Panc1 (cell line): Measurements from ENCODE around the gene KCNMA1. TPM values are rescaled to one million over a fixed set of nuclear protein-coding genes. Genes with fewer than 3 reads are reported as not detected.

Source experiments
- ATAC-seq: fragments of 200-7000 bp; cut with Tn5 transposase; 2 replicates; pipeline ENCODE4 v1.9.1; 2020; ENCODE audit warnings: mild to moderate bottlenecking, moderate library complexity
- BruUV-seq: library from RNA; stranded (reverse); fragments of 400-500 nt; replicated peaks from 2 replicates; lab custom pipeline; 2021; lab: Mats Ljungman, UMichigan
- CTCF ChIA-PET: fragments of 300-600 bp; sonication (Branson Sonifier 250); formaldehyde crosslinking; loops from one replicate; lab custom pipeline; 2022; ENCODE audit warnings: antibody characterized with exemption; lab: Charles Lee
- POLR2A ChIA-PET: fragments of 300-600 bp; sonication (Branson Sonifier 250); formaldehyde crosslinking; loops from one replicate; lab custom pipeline; 2022; ENCODE audit warnings: antibody characterized with exemption; lab: Charles Lee
- DNase-seq: peaks from one replicate; pipeline ENCODE4 v3.0.0-alpha.2; 2010; ENCODE audit warnings: low read depth, low spot score
- H3K27ac ChIP-seq: 2 replicates; pipeline ENCODE4 v1.5.1; 2011; ENCODE audit warnings: mild to moderate bottlenecking, low read length, inconsistent platforms
- H3K27me3 ChIP-seq: fragments of 200-500 bp; sonication (Bioruptor generic); 2 replicates; pipeline ENCODE4 v1.6.0; 2014; ENCODE audit warnings: low read length, inconsistent platforms; ENCODE audit not compliant: control insufficient read depth, insufficient read depth
- H3K36me3 ChIP-seq: fragments of 200-500 bp; sonication (Bioruptor generic); 2 replicates; pipeline ENCODE4 v1.5.1; 2014; ENCODE audit warnings: inconsistent platforms, mild to moderate bottlenecking, low read length, moderate library complexity; ENCODE audit not compliant: control insufficient read depth, insufficient read depth
- H3K4me1 ChIP-seq: 2 replicates; pipeline ENCODE4 v1.5.1; 2011; ENCODE audit warnings: inconsistent platforms, mild to moderate bottlenecking, low read length, moderate library complexity; ENCODE audit not compliant: control insufficient read depth, insufficient read depth
- H3K4me3 ChIP-seq, 2 experiments: 2 replicates each; pipeline ENCODE4 v1.5.1; 2011 to 2012; ENCODE audit warnings: low read depth in 2 of 2, low read length in 2 of 2, mild to moderate bottlenecking in 2 of 2, inconsistent platforms in 1 of 2, moderate library complexity in 1 of 2
- H3K9me3 ChIP-seq: fragments of 200-500 bp; sonication (Bioruptor generic); 2 replicates; pipeline ENCODE4 v1.5.1; 2014; ENCODE audit warnings: low read depth, mild to moderate bottlenecking, inconsistent platforms, low read length, moderate library complexity; ENCODE audit not compliant: control insufficient read depth, insufficient read depth
- POLR2AphosphoS5 ChIP-seq: IDR thresholded peaks from 2 replicates; pipeline ENCODE4 v1.6.1; 2012; ENCODE audit warnings: mild to moderate bottlenecking, low read depth, low read length, moderate library complexity
- SIN3A ChIP-seq: IDR thresholded peaks from 2 replicates; pipeline ENCODE4 v1.6.1; 2012; ENCODE audit warnings: low read depth, mild to moderate bottlenecking, low read length, moderate library complexity, borderline replicate concordance; ENCODE audit not compliant: insufficient read depth
- TCF7L2 ChIP-seq: IDR thresholded peaks from 2 replicates; pipeline ENCODE4 v1.6.1; 2011; ENCODE audit warnings: mild to moderate bottlenecking, low read depth, low read length, inconsistent platforms
- in situ Hi-C: cut with HindIII; loops from 2 replicates; pipeline ENCODE4 v1.10.0; 2016; ENCODE audit warnings: low sequenced_read_pairs, low pct_unique_long_range_greater_than_20kb
- intact Hi-C: fragments of 100-400 bp; cut with micrococcal nuclease; formaldehyde crosslinking; loops from one replicate; pipeline ENCODE4 v1.10.0; 2022; ENCODE audit not compliant: unreplicated experiment
- total RNA-seq: library from RNA; stranded (reverse); gene quantifications from one replicate; pipeline ENCODE4 v1.2.1, GENCODE V29; 2021; ENCODE audit not compliant: unreplicated experiment
- TF ChIP-seq, protein P1 (sequence below): fragments of 450-650 bp; IDR thresholded peaks from 2 replicates; pipeline ENCODE4 v1.5.1; 2017; ENCODE audit warnings: mild to moderate bottlenecking
- TF ChIP-seq, protein P2 (sequence below), 2 experiments: IDR thresholded peaks; 2 replicates each; pipeline ENCODE4 v1.6.1; 2011 to 2012; ENCODE audit warnings: low read depth in 2 of 2, control low read depth in 1 of 2, low read length in 1 of 2, mild to moderate bottlenecking in 1 of 2, moderate library complexity in 1 of 2; ENCODE audit not compliant: insufficient read depth in 1 of 2

The KCNMA1 gene
- total RNA-seq, 1 experiment from 2014 or later, result 91.9 TPM

DNA sequence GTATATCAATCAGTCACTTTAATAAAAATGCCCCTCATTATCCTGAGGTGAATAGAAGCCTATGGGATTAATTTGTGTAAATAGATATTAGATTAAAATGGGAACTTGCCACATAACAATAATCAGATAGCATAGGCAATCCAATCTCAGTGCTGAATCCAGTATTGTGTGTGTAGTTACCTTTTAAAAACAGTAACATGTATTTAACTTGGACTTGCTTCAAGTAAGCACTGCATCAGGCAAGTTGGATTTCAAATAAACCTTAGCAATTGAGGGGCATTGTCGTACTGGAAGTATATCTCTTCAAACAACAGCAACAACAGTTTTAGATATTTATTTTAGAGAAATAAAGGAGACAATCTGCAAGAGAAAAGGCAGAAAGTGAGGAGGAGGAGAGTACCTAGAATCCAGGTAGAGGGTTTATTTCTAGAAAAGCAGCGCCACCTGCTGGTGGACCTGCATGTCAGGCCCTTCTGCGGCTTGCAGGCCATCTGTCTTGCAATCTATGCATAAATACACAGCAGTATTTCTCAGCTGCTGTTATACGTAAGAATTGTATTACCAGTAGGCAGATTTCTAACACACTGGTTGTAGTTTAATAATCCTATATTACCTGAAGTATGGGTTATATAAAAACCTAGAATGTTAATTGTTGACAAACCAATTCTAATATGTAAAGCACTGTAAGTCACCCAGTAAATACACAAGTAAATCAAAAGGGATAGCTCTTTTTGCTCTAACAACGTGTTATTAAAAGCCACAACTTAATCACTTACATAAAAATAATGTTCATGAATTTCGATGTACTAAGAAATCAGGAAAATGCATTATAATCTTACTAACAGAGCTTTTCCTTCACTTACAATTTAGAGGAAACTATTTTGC, 652.8 kb downstream of the KCNMA1 start:
- Histone ChIP-seq H3K27me3 (no peaks in the 10 kb centered on the region), H3K27ac (no peak overlapping the region), H3K4me3 (no peak overlapping the region), H3K4me1 (no peaks in the 10 kb centered on the region), H3K9me3 (no peaks in the 10 kb centered on the region), H3K36me3 (no peaks in the 10 kb centered on the region)
- in situ Hi-C loops (no loop called here), intact Hi-C loops (loop anchor here (5.0 kb wide), 2 partner anchors 438 to 1582 kb away; partner anchors contain the start of gene ZNF503)
- ChIA-PET CTCF (interaction anchor here (0.6 kb wide), 1 partner anchor 21 kb away, joined by 4 read pairs; no protein-coding TSS in a partner anchor), POLR2A (no interaction called here)
- BruUV-seq, result no TSS peak
- TF ChIP-seq SIN3A, result no peak
- TF ChIP-seq, protein P1, sequence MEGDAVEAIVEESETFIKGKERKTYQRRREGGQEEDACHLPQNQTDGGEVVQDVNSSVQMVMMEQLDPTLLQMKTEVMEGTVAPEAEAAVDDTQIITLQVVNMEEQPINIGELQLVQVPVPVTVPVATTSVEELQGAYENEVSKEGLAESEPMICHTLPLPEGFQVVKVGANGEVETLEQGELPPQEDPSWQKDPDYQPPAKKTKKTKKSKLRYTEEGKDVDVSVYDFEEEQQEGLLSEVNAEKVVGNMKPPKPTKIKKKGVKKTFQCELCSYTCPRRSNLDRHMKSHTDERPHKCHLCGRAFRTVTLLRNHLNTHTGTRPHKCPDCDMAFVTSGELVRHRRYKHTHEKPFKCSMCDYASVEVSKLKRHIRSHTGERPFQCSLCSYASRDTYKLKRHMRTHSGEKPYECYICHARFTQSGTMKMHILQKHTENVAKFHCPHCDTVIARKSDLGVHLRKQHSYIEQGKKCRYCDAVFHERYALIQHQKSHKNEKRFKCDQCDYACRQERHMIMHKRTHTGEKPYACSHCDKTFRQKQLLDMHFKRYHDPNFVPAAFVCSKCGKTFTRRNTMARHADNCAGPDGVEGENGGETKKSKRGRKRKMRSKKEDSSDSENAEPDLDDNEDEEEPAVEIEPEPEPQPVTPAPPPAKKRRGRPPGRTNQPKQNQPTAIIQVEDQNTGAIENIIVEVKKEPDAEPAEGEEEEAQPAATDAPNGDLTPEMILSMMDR, result peak; percentile 98
- peak; percentile 61 for DNase-seq
- peak; percentile 97 for ATAC-seq

DNA sequence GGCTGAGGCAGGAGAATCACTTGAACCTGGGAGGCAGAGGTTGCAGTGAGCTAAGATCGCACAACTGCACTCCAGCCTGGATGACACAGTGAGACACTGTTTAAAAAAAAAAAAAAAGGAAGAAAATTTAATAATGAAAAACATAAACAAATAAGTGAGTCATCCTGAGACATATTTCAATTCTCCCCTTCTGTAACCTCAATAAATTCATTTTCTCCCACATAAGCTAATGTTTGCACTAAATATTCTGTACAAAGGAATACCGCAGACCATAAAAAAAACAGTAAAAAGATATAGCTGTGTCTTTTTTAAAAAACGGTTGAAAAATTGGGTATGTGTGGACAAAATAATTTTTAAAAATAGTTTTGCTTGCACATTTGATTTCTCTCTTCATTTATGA, 654.0 kb downstream of the KCNMA1 start:
- no peak overlapping the region for H3K27ac ChIP-seq
- ATAC-seq (no peak), DNase-seq (no peak)
- H3K9me3 ChIP-seq, result no peaks in the 10 kb centered on the region
- POLR2A ChIA-PET, result no interaction called here
- TF ChIP-seq, protein P1, result no peak
- TF ChIP-seq TCF7L2, result no peak
- TF ChIP-seq POLR2AphosphoS5, result no peak
- no peak for TF ChIP-seq SIN3A
- TF ChIP-seq, protein P2, sequence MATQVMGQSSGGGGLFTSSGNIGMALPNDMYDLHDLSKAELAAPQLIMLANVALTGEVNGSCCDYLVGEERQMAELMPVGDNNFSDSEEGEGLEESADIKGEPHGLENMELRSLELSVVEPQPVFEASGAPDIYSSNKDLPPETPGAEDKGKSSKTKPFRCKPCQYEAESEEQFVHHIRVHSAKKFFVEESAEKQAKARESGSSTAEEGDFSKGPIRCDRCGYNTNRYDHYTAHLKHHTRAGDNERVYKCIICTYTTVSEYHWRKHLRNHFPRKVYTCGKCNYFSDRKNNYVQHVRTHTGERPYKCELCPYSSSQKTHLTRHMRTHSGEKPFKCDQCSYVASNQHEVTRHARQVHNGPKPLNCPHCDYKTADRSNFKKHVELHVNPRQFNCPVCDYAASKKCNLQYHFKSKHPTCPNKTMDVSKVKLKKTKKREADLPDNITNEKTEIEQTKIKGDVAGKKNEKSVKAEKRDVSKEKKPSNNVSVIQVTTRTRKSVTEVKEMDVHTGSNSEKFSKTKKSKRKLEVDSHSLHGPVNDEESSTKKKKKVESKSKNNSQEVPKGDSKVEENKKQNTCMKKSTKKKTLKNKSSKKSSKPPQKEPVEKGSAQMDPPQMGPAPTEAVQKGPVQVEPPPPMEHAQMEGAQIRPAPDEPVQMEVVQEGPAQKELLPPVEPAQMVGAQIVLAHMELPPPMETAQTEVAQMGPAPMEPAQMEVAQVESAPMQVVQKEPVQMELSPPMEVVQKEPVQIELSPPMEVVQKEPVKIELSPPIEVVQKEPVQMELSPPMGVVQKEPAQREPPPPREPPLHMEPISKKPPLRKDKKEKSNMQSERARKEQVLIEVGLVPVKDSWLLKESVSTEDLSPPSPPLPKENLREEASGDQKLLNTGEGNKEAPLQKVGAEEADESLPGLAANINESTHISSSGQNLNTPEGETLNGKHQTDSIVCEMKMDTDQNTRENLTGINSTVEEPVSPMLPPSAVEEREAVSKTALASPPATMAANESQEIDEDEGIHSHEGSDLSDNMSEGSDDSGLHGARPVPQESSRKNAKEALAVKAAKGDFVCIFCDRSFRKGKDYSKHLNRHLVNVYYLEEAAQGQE (IDR thresholded peaks at IDR 0.05; ENCODE audit: insufficient read depth in 1 of 2, low read depth in 2 of 2, low read length in 1 of 2), result no peak
- no peaks in the 10 kb centered on the region for H3K27me3 ChIP-seq
- BruUV-seq, result no TSS peak
- in situ Hi-C loops, result no loop called here
- intact Hi-C loops, result no loop called here
- H3K4me3 ChIP-seq, result no peak overlapping the region
- CTCF ChIA-PET, result no interaction called here
- no peaks in the 10 kb centered on the region for H3K36me3 ChIP-seq
- H3K4me1 ChIP-seq, result no peaks in the 10 kb centered on the region
